Measurements from ENCODE around the gene LIMS1.

The LIMS1 gene

DNA sequence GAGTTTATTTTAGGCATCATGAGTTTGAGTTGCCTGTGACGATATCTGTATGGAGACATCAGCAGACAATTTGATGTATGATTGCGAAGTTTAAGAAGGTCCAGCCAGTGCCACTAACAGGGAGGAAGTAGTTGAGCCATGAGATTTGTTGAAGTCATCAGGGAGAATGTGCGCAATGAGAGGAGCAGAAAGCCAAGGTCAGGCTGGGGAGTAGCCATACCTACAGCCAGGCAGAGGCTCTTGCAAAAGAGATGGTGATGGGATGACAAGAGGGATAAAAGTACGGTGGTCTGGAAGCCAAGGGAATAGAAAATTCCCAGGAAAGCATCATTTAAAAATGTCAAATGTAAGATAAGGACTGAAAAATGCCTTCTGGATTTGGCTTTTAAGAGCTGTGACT lies 51.2 kb downstream of the LIMS1 start:
- Histone ChIP-seq H3K9me3 (ENCODE audit: control insufficient read depth, insufficient read depth, low read length) (no peaks in the 10 kb centered on the region), H3K4me3 (ENCODE audit: low read length) (no peak overlapping the region), H3K36me3 (ENCODE audit: control insufficient read depth, insufficient read depth, low read length) (no peaks in the 10 kb centered on the region), H3K27ac (ENCODE audit: low read length) (no peak overlapping the region), H3K27me3 (ENCODE audit: control insufficient read depth, insufficient read depth, low read length) (no peaks in the 10 kb centered on the region), H3K4me1 (ENCODE audit: control insufficient read depth, insufficient read depth, low read length) (no peaks in the 10 kb centered on the region)
- whole genome bisulfite sequencing (ENCODE audit: insufficient coverage, insufficient read length), result no CpG with 5 or more reads among the region's 4 CpGs
- no peak for DNase-seq (ENCODE audit: low read depth, low spot score)

DNA sequence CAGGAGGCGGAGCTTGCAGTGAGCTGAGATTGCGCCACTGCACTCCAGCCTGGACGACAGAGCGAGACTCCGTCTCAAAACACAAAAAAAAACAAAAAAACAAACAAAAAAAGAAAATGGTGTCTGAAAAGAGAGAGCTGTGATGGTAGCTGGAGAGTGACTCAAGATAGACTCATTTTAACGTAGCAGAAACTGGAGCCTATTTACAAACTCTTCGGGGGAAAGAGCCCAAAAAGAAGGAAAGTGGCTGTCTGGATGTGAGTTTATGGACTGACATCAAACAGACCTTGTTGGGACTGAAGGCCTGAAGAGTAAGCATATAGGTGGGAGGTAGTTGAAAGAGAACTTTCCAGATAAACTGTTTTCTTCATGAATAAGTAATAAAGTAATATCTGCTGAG lies 51.8 kb downstream of the LIMS1 start:
- H3K9me3 ChIP-seq (ENCODE audit: control insufficient read depth, insufficient read depth, low read length), result no peaks in the 10 kb centered on the region
- no peak overlapping the region for H3K27ac ChIP-seq (ENCODE audit: low read length)
- H3K36me3 ChIP-seq (ENCODE audit: control insufficient read depth, insufficient read depth, low read length), result no peaks in the 10 kb centered on the region
- DNase-seq (ENCODE audit: low read depth, low spot score), result no peak
- no CpG with 5 or more reads among the region's 7 CpGs for WGBS (ENCODE audit: insufficient coverage, insufficient read length)
- H3K4me1 ChIP-seq (ENCODE audit: control insufficient read depth, insufficient read depth, low read length), result no peaks in the 10 kb centered on the region
- no peaks in the 10 kb centered on the region for H3K27me3 ChIP-seq (ENCODE audit: control insufficient read depth, insufficient read depth, low read length)
- H3K4me3 ChIP-seq (ENCODE audit: low read length), result no peak overlapping the region

- no peaks in the 10 kb centered on the region for H3K9me3 ChIP-seq (ENCODE audit: control insufficient read depth, insufficient read depth, low read length)
- no peaks in the 10 kb centered on the region for H3K36me3 ChIP-seq (ENCODE audit: control insufficient read depth, insufficient read depth, low read length)
- no peak for DNase-seq (ENCODE audit: low read depth, low spot score)
- H3K27me3 ChIP-seq (ENCODE audit: control insufficient read depth, insufficient read depth, low read length), result no peaks in the 10 kb centered on the region
- no peaks in the 10 kb centered on the region for H3K4me1 ChIP-seq (ENCODE audit: control insufficient read depth, insufficient read depth, low read length)
- H3K4me3 ChIP-seq (ENCODE audit: low read length), result no peak overlapping the region
- no CpG with 5 or more reads among the region's 5 CpGs for WGBS (ENCODE audit: insufficient coverage, insufficient read length)
- no peak overlapping the region for H3K27ac ChIP-seq (ENCODE audit: low read length)
Measured at GRCh38 chr2:108586631-108587030, 52.4 kb downstream of the LIMS1 start.

- no peak for DNase-seq (ENCODE audit: low read depth, low spot score)
- no CpG with 5 or more reads among the region's 6 CpGs for WGBS (ENCODE audit: insufficient coverage, insufficient read length)
- H3K36me3 ChIP-seq (ENCODE audit: control insufficient read depth, insufficient read depth, low read length), result no peaks in the 10 kb centered on the region
- H3K4me1 ChIP-seq (ENCODE audit: control insufficient read depth, insufficient read depth, low read length), result no peaks in the 10 kb centered on the region
- H3K4me3 ChIP-seq (ENCODE audit: low read length), result no peak overlapping the region
- H3K27ac ChIP-seq (ENCODE audit: low read length), result no peak overlapping the region
- H3K9me3 ChIP-seq (ENCODE audit: control insufficient read depth, insufficient read depth, low read length), result no peaks in the 10 kb centered on the region
- H3K27me3 ChIP-seq (ENCODE audit: control insufficient read depth, insufficient read depth, low read length), result no peaks in the 10 kb centered on the region
Measured at GRCh38 chr2:108587621-108588020, 53.4 kb downstream of the LIMS1 start.

GRCh38 chr2:108588070-108588668 lies 53.9 kb downstream of the LIMS1 start:
- Histone ChIP-seq H3K9me3 (ENCODE audit: control insufficient read depth, insufficient read depth, low read length) (no peaks in the 10 kb centered on the region), H3K27me3 (ENCODE audit: control insufficient read depth, insufficient read depth, low read length) (no peaks in the 10 kb centered on the region), H3K4me3 (ENCODE audit: low read length) (no peak overlapping the region), H3K27ac (ENCODE audit: low read length) (no peak overlapping the region), H3K4me1 (ENCODE audit: control insufficient read depth, insufficient read depth, low read length) (no peaks in the 10 kb centered on the region), H3K36me3 (ENCODE audit: control insufficient read depth, insufficient read depth, low read length) (no peaks in the 10 kb centered on the region)
- no CpG with 5 or more reads among the region's 3 CpGs for WGBS (ENCODE audit: insufficient coverage, insufficient read length)
- DNase-seq (ENCODE audit: low read depth, low spot score), result no peak

DNA sequence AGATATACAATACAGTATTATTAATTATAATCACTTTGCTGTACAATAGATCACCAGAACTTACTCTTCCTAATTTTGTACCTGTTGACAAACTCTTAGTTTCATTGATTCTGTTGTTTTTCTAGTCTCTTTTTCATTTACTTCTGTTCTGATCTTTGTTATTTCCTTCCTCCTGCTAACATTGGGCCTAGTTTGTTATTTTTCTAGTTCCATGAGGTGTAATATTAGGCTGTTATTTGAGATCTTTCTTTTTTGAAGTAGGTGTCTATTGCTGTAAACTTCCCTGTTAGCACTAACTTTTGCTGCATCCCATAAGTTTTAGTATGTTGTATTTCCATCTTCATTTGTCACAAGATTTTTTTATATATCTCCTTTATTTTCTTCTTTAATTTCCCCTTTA lies 55.1 kb downstream of the LIMS1 start:
- DNase-seq (ENCODE audit: low read depth, low spot score), result no peak
- Histone ChIP-seq H3K9me3 (ENCODE audit: control insufficient read depth, insufficient read depth, low read length) (no peaks in the 10 kb centered on the region), H3K4me1 (ENCODE audit: control insufficient read depth, insufficient read depth, low read length) (no peaks in the 10 kb centered on the region), H3K27me3 (ENCODE audit: control insufficient read depth, insufficient read depth, low read length) (no peaks in the 10 kb centered on the region), H3K36me3 (ENCODE audit: control insufficient read depth, insufficient read depth, low read length) (no peaks in the 10 kb centered on the region), H3K27ac (ENCODE audit: low read length) (no peak overlapping the region), H3K4me3 (ENCODE audit: low read length) (no peak overlapping the region)

GRCh38 chr2:108589781-108590180 lies 55.5 kb downstream of the LIMS1 start:
- H3K4me3 ChIP-seq (ENCODE audit: low read length), result no peak overlapping the region
- no CpG with 5 or more reads among the region's 2 CpGs for WGBS (ENCODE audit: insufficient coverage, insufficient read length)
- H3K4me1 ChIP-seq (ENCODE audit: control insufficient read depth, insufficient read depth, low read length), result no peaks in the 10 kb centered on the region; the same call in 1 of the 2 replicates
- DNase-seq (ENCODE audit: low read depth, low spot score), result no peak
- no peaks in the 10 kb centered on the region for H3K27me3 ChIP-seq (ENCODE audit: control insufficient read depth, insufficient read depth, low read length)
- no peaks in the 10 kb centered on the region for H3K36me3 ChIP-seq (ENCODE audit: control insufficient read depth, insufficient read depth, low read length)
- no peaks in the 10 kb centered on the region for H3K9me3 ChIP-seq (ENCODE audit: control insufficient read depth, insufficient read depth, low read length)
- H3K27ac ChIP-seq (ENCODE audit: low read length), result no peak overlapping the region

DNA sequence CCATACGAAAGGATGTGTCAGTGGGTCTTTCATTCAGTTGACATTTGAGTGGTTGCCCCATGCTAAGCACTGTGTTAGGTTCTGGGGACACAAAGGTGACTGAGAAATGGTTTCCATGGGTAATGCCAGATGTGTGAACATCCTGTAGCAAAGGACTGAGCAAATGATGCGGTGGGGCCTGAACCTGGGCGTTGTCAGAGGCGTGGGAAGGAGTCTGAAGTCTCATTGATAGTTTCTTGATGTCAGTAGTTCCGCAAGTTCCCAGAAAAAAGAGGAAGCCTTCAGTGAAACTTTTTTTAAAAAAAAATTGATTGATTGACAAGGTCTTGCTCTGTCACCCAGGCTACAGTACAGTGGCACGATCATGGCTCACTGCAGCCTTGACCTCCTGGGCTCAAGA lies 56.9 kb downstream of the LIMS1 start:
- Histone ChIP-seq H3K27me3 (ENCODE audit: control insufficient read depth, insufficient read depth, low read length) (no peaks in the 10 kb centered on the region), H3K27ac (ENCODE audit: low read length) (no peak overlapping the region), H3K9me3 (ENCODE audit: control insufficient read depth, insufficient read depth, low read length) (no peaks in the 10 kb centered on the region), H3K36me3 (ENCODE audit: control insufficient read depth, insufficient read depth, low read length) (no peaks in the 10 kb centered on the region), H3K4me3 (ENCODE audit: low read length) (no peak overlapping the region), H3K4me1 (ENCODE audit: control insufficient read depth, insufficient read depth, low read length) (peaks cover 1% of the 10 kb centered on the region; the same call in 1 of the 2 replicates)
- no peak for DNase-seq (ENCODE audit: low read depth, low spot score)
- WGBS (ENCODE audit: insufficient coverage, insufficient read length), result no CpG with 5 or more reads among the region's 6 CpGs

DNA sequence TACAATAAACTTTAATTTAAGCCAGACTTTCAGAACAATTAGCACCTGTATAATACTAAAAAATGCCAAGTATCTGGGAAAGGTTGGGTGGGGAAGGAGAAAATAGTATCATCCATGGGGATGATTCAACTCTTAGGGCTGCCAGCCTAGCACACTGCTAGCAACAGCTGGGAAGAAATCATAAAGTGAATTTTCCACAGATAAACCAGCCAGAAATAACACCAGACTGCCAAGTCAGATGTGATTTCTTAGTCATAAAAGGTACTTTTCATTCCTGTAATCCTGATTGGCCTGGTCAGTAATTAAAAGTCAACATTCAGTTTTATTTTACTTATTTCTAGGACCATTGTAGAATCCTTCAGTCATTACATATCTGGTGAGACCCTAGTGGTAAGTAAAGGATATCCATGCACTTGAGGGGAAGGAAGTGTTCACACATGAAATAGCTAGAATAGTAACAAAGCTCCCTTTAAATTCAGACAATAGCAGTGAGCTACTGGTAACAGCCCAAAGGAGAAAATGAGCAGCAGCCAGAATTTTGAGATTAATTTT lies 59.4 kb downstream of the LIMS1 start:
- no peak overlapping the region for H3K4me3 ChIP-seq (ENCODE audit: low read length)
- no peak overlapping the region for H3K27ac ChIP-seq (ENCODE audit: low read length)
- H3K9me3 ChIP-seq (ENCODE audit: control insufficient read depth, insufficient read depth, low read length), result no peaks in the 10 kb centered on the region
- no peaks in the 10 kb centered on the region for H3K36me3 ChIP-seq (ENCODE audit: control insufficient read depth, insufficient read depth, low read length)
- H3K4me1 ChIP-seq (ENCODE audit: control insufficient read depth, insufficient read depth, low read length), result peaks cover 1% of the 10 kb centered on the region; the same call in 1 of the 2 replicates
- H3K27me3 ChIP-seq (ENCODE audit: control insufficient read depth, insufficient read depth, low read length), result no peaks in the 10 kb centered on the region
- no peak for DNase-seq (ENCODE audit: low read depth, low spot score)

DNA sequence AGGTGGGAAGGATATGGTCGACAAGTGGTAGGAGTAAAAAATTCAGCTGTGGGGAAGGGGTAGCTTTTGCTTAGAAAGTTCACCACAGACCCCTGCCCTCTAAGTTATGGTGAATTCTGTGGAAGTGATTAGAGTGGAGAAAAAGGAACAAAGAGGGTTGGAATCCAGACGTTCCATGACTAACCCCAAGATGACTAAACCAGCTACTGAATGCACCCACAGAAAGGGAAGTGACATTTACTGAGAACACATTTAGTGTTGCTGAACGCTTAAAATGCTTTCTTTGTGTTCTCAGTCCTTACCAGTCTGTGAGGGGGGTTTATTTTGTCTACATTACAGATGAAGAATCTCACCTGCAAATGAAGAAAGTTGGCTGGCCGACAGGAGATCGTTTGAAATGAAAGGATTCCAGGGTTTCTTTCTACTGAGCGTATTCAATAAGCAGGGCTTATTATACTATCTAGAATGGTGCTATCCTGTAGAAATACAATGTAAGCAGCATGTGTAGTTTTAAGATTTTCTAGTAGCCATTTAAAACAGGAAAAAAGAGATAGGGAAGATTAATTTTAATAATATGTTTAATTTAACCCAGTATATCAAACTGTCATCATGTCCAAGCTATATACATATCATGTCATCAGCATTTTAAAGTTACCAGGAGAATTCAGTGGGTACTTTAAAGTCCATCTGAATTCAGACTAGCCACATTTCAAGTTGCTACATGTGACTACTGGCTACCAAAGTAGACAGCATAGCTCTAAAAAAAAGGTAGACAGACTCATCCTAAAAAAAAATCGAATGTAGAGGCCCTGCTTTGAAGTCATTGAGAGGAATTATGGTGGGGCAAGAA lies 60.1 kb downstream of the LIMS1 start:
- DNase-seq (ENCODE audit: low read depth, low spot score), result no peak
- no CpG with 5 or more reads among the region's 7 CpGs for WGBS (ENCODE audit: insufficient coverage, insufficient read length)
- Histone ChIP-seq H3K4me1 (ENCODE audit: control insufficient read depth, insufficient read depth, low read length) (peaks cover 1% of the 10 kb centered on the region; the same call in 1 of the 2 replicates), H3K27me3 (ENCODE audit: control insufficient read depth, insufficient read depth, low read length) (no peaks in the 10 kb centered on the region), H3K36me3 (ENCODE audit: control insufficient read depth, insufficient read depth, low read length) (no peaks in the 10 kb centered on the region), H3K27ac (ENCODE audit: low read length) (no peak overlapping the region), H3K9me3 (ENCODE audit: control insufficient read depth, insufficient read depth, low read length) (no peaks in the 10 kb centered on the region), H3K4me3 (ENCODE audit: low read length) (no peak overlapping the region)
